ENCODE measurements around the gene NFIB. TPM values are rescaled to one million over a fixed set of nuclear protein-coding genes. Genes with fewer than 3 reads are reported as not detected.

NFIB gene
- total and polyA plus RNA-seq, 2 experiments from 2014 or later = 15.2 to 27.3 TPM

DNA sequence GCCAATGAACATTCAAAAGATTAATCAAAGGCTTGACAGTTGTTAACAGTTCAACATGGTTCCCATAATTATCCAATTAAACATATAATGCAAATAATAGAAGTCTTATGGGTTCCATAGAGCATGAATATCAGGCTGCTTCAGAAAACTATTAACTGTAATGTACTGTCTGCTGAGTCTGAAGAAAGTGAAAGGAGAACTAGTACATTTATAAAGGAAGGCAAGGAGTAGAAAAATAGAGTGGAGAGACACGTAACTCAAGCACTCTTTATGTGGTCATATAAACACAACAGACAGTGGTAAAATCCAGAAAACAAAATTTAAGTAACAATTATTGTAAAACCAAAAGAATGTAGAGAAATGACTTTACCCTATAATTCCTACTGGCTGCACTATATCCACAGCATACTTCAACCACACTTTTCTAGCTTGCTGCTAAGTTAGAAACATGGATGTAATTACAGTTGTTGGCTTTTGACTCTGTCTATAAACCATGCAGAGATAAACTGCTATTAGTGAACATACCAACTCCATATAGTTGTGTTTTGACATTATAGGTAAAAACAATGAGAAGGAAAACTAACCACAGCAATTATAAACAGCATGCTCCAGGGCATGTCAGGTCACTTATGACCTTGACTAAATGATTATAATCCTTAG is 32.7 kb downstream of the NFIB start:
- peaks cover 68% of the 10 kb centered on the region for H3K79me2 ChIP-seq
- no peaks in the 10 kb centered on the region for H3K27me3 ChIP-seq
- no peak overlapping the region for H3K27ac ChIP-seq
- peaks cover 15% of the 10 kb centered on the region for H3K4me1 ChIP-seq (ENCODE audit: insufficient read depth)
- H3K9me3 ChIP-seq (ENCODE audit: low read depth) = no peaks in the 10 kb centered on the region
- peak overlapping the region; percentile 47 for H3K4me2 ChIP-seq
- H3K9me2 ChIP-seq (replicated peaks; ENCODE audit: insufficient read depth) = no peaks in the 10 kb centered on the region
- H3K4me3 ChIP-seq = no peak overlapping the region
- H2AFZ ChIP-seq = no peak overlapping the region
- H4K20me1 ChIP-seq (ENCODE audit: insufficient read depth, poor library complexity, severe bottlenecking) = peaks cover 26% of the 10 kb centered on the region
- H3K36me3 ChIP-seq (replicated peaks; ENCODE audit: insufficient read depth, low read depth) = no peaks in the 10 kb centered on the region
- no peak for TF ChIP-seq EZH2 (IDR thresholded peaks at IDR 0.05; ENCODE audit: borderline replicate concordance)
- 58% methylated on average over 1 of the region's 1 CpG for WGBS (ENCODE audit: low lambda C conversion rate, missing lambda C conversion rate)
- DNase-seq (ENCODE audit: low spot score) = no peak

- H3K9me3 ChIP-seq (ENCODE audit: low read depth) = no peaks in the 10 kb centered on the region
- no peak overlapping the region for H3K4me3 ChIP-seq
- no peak for TF ChIP-seq EZH2 (IDR thresholded peaks at IDR 0.05; ENCODE audit: borderline replicate concordance)
- no peak for TF ChIP-seq EZH2phosphoT487 (IDR thresholded peaks at IDR 0.05; ENCODE audit: low read depth, severe bottlenecking, unreplicated experiment)
- TF ChIP-seq, protein P1, sequence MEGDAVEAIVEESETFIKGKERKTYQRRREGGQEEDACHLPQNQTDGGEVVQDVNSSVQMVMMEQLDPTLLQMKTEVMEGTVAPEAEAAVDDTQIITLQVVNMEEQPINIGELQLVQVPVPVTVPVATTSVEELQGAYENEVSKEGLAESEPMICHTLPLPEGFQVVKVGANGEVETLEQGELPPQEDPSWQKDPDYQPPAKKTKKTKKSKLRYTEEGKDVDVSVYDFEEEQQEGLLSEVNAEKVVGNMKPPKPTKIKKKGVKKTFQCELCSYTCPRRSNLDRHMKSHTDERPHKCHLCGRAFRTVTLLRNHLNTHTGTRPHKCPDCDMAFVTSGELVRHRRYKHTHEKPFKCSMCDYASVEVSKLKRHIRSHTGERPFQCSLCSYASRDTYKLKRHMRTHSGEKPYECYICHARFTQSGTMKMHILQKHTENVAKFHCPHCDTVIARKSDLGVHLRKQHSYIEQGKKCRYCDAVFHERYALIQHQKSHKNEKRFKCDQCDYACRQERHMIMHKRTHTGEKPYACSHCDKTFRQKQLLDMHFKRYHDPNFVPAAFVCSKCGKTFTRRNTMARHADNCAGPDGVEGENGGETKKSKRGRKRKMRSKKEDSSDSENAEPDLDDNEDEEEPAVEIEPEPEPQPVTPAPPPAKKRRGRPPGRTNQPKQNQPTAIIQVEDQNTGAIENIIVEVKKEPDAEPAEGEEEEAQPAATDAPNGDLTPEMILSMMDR (IDR thresholded peaks at IDR 0.05; ENCODE audit: poor library complexity) = no peak
- H3K4me1 ChIP-seq (ENCODE audit: insufficient read depth) = peaks cover 19% of the 10 kb centered on the region
- no peak overlapping the region for H3K4me2 ChIP-seq
- H3K27ac ChIP-seq = no peak overlapping the region
- H2AFZ ChIP-seq = no peak overlapping the region
- peaks cover 65% of the 10 kb centered on the region for H3K79me2 ChIP-seq
- WGBS (ENCODE audit: low lambda C conversion rate, missing lambda C conversion rate) = 86% methylated on average over 3 of the region's 3 CpGs
- peaks cover 16% of the 10 kb centered on the region for H4K20me1 ChIP-seq (ENCODE audit: insufficient read depth, poor library complexity, severe bottlenecking)
- H3K9me2 ChIP-seq (replicated peaks; ENCODE audit: insufficient read depth) = no peaks in the 10 kb centered on the region
- H3K27me3 ChIP-seq = no peaks in the 10 kb centered on the region
- no peak for DNase-seq (ENCODE audit: low spot score)
- no peaks in the 10 kb centered on the region for H3K36me3 ChIP-seq (replicated peaks; ENCODE audit: insufficient read depth, low read depth)
Observed at GRCh38 chr9:14279671-14280070, 34.3 kb downstream of the NFIB start.

GRCh38 chr9:14278291-14278721 is 35.6 kb downstream of the NFIB start:
- WGBS (ENCODE audit: low lambda C conversion rate, missing lambda C conversion rate) = 83% methylated on average over 5 of the region's 5 CpGs

DNA sequence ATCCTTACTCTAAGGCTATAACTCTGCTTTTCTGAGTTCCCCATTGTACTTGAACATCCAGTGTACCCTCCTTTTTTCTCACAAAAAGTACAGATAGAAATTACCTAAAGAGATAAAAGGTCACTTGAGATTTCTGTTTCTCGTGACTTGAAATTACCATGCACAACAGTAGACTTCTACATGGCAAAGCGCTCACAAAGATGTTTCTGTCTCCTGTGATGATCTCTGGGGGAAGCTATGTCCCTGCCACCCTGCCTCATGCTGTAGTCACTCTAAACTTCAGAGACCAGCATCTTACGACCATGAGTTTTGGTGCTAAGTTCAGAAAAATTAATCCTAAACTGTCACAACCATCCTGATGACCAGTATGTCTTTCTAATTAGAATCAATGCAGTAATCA is 36.2 kb downstream of the NFIB start:
- H3K9me3 ChIP-seq (ENCODE audit: low read depth) = no peaks in the 10 kb centered on the region
- peaks cover 66% of the 10 kb centered on the region for H3K79me2 ChIP-seq
- peaks cover 22% of the 10 kb centered on the region for H3K4me1 ChIP-seq (ENCODE audit: insufficient read depth)
- no peak overlapping the region for H3K27ac ChIP-seq
- H3K9me2 ChIP-seq (replicated peaks; ENCODE audit: insufficient read depth) = no peaks in the 10 kb centered on the region
- H3K36me3 ChIP-seq (replicated peaks; ENCODE audit: insufficient read depth, low read depth) = no peaks in the 10 kb centered on the region
- 98% methylated on average over 3 of the region's 3 CpGs for WGBS (ENCODE audit: low lambda C conversion rate, missing lambda C conversion rate)
- peaks cover 15% of the 10 kb centered on the region for H4K20me1 ChIP-seq (ENCODE audit: insufficient read depth, poor library complexity, severe bottlenecking)
- no peak overlapping the region for H2AFZ ChIP-seq
- DNase-seq (ENCODE audit: low spot score) = no peak
- no peaks in the 10 kb centered on the region for H3K27me3 ChIP-seq
- TF ChIP-seq, protein P1 (IDR thresholded peaks at IDR 0.05; ENCODE audit: poor library complexity) = no peak
- TF ChIP-seq EZH2 (IDR thresholded peaks at IDR 0.05; ENCODE audit: borderline replicate concordance) (no peak), EZH2phosphoT487 (IDR thresholded peaks at IDR 0.05; ENCODE audit: low read depth, severe bottlenecking, unreplicated experiment) (no peak)
- no peak overlapping the region for H3K4me2 ChIP-seq
- no peak overlapping the region for H3K4me3 ChIP-seq

More at GRCh38 chr9:14278291-14278721, 35.6 kb downstream of the NFIB start:
- H3K4me1 ChIP-seq (ENCODE audit: insufficient read depth) = peaks cover 22% of the 10 kb centered on the region
- peaks cover 17% of the 10 kb centered on the region for H4K20me1 ChIP-seq (ENCODE audit: insufficient read depth, poor library complexity, severe bottlenecking)
- no peak overlapping the region for H3K27ac ChIP-seq
- peaks cover 62% of the 10 kb centered on the region for H3K79me2 ChIP-seq
- no peaks in the 10 kb centered on the region for H3K9me3 ChIP-seq (ENCODE audit: low read depth)
- H3K36me3 ChIP-seq (replicated peaks; ENCODE audit: insufficient read depth, low read depth) = no peaks in the 10 kb centered on the region
- no peak for DNase-seq (ENCODE audit: low spot score)
- H3K4me3 ChIP-seq = no peak overlapping the region
- H3K9me2 ChIP-seq (replicated peaks; ENCODE audit: insufficient read depth) = no peaks in the 10 kb centered on the region
- H2AFZ ChIP-seq = no peak overlapping the region
- TF ChIP-seq EZH2 (IDR thresholded peaks at IDR 0.05; ENCODE audit: borderline replicate concordance) (no peak), EZH2phosphoT487 (IDR thresholded peaks at IDR 0.05; ENCODE audit: low read depth, severe bottlenecking, unreplicated experiment) (no peak)
- H3K27me3 ChIP-seq = no peaks in the 10 kb centered on the region
- no peak overlapping the region for H3K4me2 ChIP-seq

Measured in hepatocyte (in vitro differentiated cells).